Suprapubic skin (tissue), 4 donors: ENCODE results near the gene HMGB4.

Experiments
- EP300 ChIP-seq: sonication (generic); formaldehyde crosslinking; IDR thresholded peaks from one replicate; pipeline ENCODE4 v1.6.1; 2017; ENCODE audit warnings: antibody characterized with exemption
- POLR2A ChIP-seq, 2 donors: fragments of 450-650 bp; IDR thresholded peaks; one replicate each; pipeline ENCODE4 v1.6.1; 2017; ENCODE audit warnings: antibody characterized with exemption in 2 of 2, mild to moderate bottlenecking in 2 of 2, moderate library complexity in 2 of 2
- POLR2AphosphoS5 ChIP-seq, 3 donors: sonication (generic); formaldehyde crosslinking; IDR thresholded peaks; one replicate each; pipeline ENCODE4 v1.6.1; 2017; ENCODE audit warnings: antibody characterized with exemption in 3 of 3
- TF ChIP-seq, protein P1 (sequence below), 2 donors: fragments of 200-600 bp in 1 of 2; fragments of 450-650 bp in 1 of 2; sonication (generic) in 1 of 2; IDR thresholded peaks; one replicate each; pipeline ENCODE4 v1.5.1; 2016 to 2019; ENCODE audit warnings: antibody characterized with exemption in 2 of 2, mild to moderate bottlenecking in 1 of 2, moderate library complexity in 1 of 2

DNA sequence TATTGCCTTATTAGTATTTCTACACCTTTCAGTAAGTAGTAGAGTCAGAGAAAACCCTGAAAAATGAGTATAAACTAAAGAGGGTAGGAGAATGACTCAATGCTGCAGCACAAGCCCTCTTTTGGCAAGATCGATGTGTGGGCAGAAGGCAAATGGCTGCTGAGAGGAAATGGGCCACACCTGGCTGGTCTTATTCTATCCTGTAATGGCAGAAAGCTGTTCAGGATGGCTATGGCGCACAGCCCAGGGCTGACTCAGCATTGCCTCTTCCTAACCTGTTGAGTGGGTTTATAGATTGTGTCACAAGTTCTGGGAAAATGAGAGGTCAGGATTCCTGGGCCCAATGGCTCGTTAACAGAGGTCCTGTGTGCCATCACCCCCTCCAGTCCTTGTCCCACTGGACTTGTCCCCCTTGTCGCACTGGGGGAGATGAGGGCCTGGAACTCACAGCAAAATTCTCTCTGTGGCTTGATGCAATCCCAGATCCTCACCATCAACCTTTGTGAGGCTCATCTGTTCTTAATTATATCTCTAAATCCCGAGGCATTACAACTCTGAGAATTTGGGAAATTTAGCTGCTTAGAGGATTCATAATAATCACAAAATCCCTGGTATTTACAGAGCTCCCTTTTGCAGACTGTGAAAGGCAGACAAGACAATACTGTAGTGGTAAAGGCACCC, 13.2 kb downstream of the HMGB4 start:
- TF ChIP-seq, protein P1, sequence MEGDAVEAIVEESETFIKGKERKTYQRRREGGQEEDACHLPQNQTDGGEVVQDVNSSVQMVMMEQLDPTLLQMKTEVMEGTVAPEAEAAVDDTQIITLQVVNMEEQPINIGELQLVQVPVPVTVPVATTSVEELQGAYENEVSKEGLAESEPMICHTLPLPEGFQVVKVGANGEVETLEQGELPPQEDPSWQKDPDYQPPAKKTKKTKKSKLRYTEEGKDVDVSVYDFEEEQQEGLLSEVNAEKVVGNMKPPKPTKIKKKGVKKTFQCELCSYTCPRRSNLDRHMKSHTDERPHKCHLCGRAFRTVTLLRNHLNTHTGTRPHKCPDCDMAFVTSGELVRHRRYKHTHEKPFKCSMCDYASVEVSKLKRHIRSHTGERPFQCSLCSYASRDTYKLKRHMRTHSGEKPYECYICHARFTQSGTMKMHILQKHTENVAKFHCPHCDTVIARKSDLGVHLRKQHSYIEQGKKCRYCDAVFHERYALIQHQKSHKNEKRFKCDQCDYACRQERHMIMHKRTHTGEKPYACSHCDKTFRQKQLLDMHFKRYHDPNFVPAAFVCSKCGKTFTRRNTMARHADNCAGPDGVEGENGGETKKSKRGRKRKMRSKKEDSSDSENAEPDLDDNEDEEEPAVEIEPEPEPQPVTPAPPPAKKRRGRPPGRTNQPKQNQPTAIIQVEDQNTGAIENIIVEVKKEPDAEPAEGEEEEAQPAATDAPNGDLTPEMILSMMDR (IDR thresholded peaks at IDR 0.05), result no peak
- no peak for TF ChIP-seq POLR2A (IDR thresholded peaks at IDR 0.05)
- no peak for TF ChIP-seq EP300
- TF ChIP-seq POLR2AphosphoS5 (IDR thresholded peaks at IDR 0.05), result no peak
